Measurements from ENCODE around the gene STK17A.

STK17A gene

GRCh38 chr7:43600056-43600455, 17.1 kb downstream of the STK17A start:
- DNase-seq (ENCODE audit: insufficient read length, low spot score) (no peak), FAIRE-seq (no peak)
- no peak for TF ChIP-seq POLR2A (IDR thresholded peaks at IDR 0.05; ENCODE audit: low read depth, low read length)

GRCh38 chr7:43602256-43602655, 19.3 kb downstream of the STK17A start:
- no peak for FAIRE-seq
- DNase-seq (ENCODE audit: insufficient read length, low spot score), result no peak
- no peak for TF ChIP-seq POLR2A (IDR thresholded peaks at IDR 0.05; ENCODE audit: low read depth, low read length)

- TF ChIP-seq POLR2A (IDR thresholded peaks at IDR 0.05; ENCODE audit: low read depth, low read length), result no peak
- DNase-seq (ENCODE audit: insufficient read length, low spot score) (no peak), FAIRE-seq (no peak)
Measured at GRCh38 chr7:43604251-43604650, 21.3 kb downstream of the STK17A start.

GRCh38 chr7:43609097-43609496, 26.2 kb downstream of the STK17A start:
- DNase-seq (ENCODE audit: insufficient read length, low spot score) (no peak), FAIRE-seq (no peak)
- no peak for TF ChIP-seq POLR2A (IDR thresholded peaks at IDR 0.05; ENCODE audit: low read depth, low read length)

- no peak for DNase-seq (ENCODE audit: insufficient read length, low spot score)
- no peak for TF ChIP-seq POLR2A (IDR thresholded peaks at IDR 0.05; ENCODE audit: low read depth, low read length)
- FAIRE-seq, result no peak
Measured at GRCh38 chr7:43612128-43612527, 29.2 kb downstream of the STK17A start.

- FAIRE-seq (no peak), DNase-seq (ENCODE audit: insufficient read length, low spot score) (no peak)
- no peak for TF ChIP-seq POLR2A (IDR thresholded peaks at IDR 0.05; ENCODE audit: low read depth, low read length)
Measured at GRCh38 chr7:43612599-43613589, 30.0 kb downstream of the STK17A start.

- DNase-seq (ENCODE audit: insufficient read length, low spot score) (no peak), FAIRE-seq (no peak)
- no peak for TF ChIP-seq POLR2A (IDR thresholded peaks at IDR 0.05; ENCODE audit: low read depth, low read length)
Measured at GRCh38 chr7:43615558-43616145, 32.7 kb downstream of the STK17A start.

- FAIRE-seq (no peak), DNase-seq (ENCODE audit: insufficient read length, low spot score) (no peak)
- TF ChIP-seq POLR2A (IDR thresholded peaks at IDR 0.05; ENCODE audit: low read depth, low read length), result no peak
Measured at GRCh38 chr7:43616977-43617376, 34.1 kb downstream of the STK17A start.

- no peak for FAIRE-seq
Measured at GRCh38 chr7:43618073-43618472, 35.2 kb downstream of the STK17A start.

GRCh38 chr7:43619213-43620012, 36.5 kb downstream of the STK17A start:
- FAIRE-seq (no peak), DNase-seq (ENCODE audit: insufficient read length, low spot score) (no peak)
- TF ChIP-seq POLR2A (IDR thresholded peaks at IDR 0.05; ENCODE audit: low read depth, low read length), result no peak

More at GRCh38 chr7:43618073-43618472, 35.2 kb downstream of the STK17A start:
- no peak for TF ChIP-seq POLR2A (IDR thresholded peaks at IDR 0.05; ENCODE audit: low read depth, low read length)
- no peak for DNase-seq (ENCODE audit: insufficient read length, low spot score)

GRCh38 chr7:43621729-43622448, 39.0 kb downstream of the STK17A start:
- no peak for FAIRE-seq
- DNase-seq (ENCODE audit: insufficient read length, low spot score), result no peak
- TF ChIP-seq POLR2A (IDR thresholded peaks at IDR 0.05; ENCODE audit: low read depth, low read length), result no peak

GRCh38 chr7:43624156-43624555, 41.2 kb downstream of the STK17A start:
- DNase-seq (ENCODE audit: insufficient read length, low spot score) (no peak), FAIRE-seq (no peak)
- TF ChIP-seq POLR2A (IDR thresholded peaks at IDR 0.05; ENCODE audit: low read depth, low read length), result no peak

- no peak for DNase-seq (ENCODE audit: insufficient read length, low spot score)
- FAIRE-seq, result peak; percentile 27
- TF ChIP-seq POLR2A (IDR thresholded peaks at IDR 0.05; ENCODE audit: low read depth, low read length), result no peak
Measured at GRCh38 chr7:43625453-43625852, 42.5 kb downstream of the STK17A start.
